Gastroesophageal sphincter (tissue), 3 donors: ENCODE measurements around the gene NCL.

Experiments used
- CTCF ChIP-seq, 4 experiments: fragments of 200-600 bp in 2 of 4; fragments of 450-650 bp in 2 of 4; sonication (generic) in 1 of 4; IDR thresholded peaks; one replicate each; pipeline ENCODE4 v1.5.1; 2017 to 2019; ENCODE audit warnings: antibody characterized with exemption in 4 of 4, mild to moderate bottlenecking in 2 of 4, moderate library complexity in 2 of 4
- POLR2AphosphoS5 ChIP-seq: sonication (generic); formaldehyde crosslinking; IDR thresholded peaks from one replicate; pipeline ENCODE4 v1.6.1; 2017; ENCODE audit warnings: antibody characterized with exemption

GRCh38 chr2:231467016-231467545 lies 2.8 kb upstream of the NCL start:
- TF ChIP-seq POLR2AphosphoS5 (no peak), CTCF (IDR thresholded peaks at IDR 0.05) (no peak)
